H1 (cell line): ENCODE data around the gene OR2V2. TPM values are rescaled to one million over a fixed set of nuclear protein-coding genes. Genes with fewer than 3 reads are reported as not detected.

Experiments used
- ATF3 ChIP-seq: IDR thresholded peaks from 2 replicates; pipeline ENCODE4 v1.6.1; 2011; ENCODE audit warnings: low read depth, mild to moderate bottlenecking, low read length; ENCODE audit not compliant: insufficient read depth
- BACH1 ChIP-seq: IDR thresholded peaks from 2 replicates; pipeline ENCODE4 v1.6.1; 2012; ENCODE audit warnings: low read length, improper control_type of control experiment
- CHD7 ChIP-seq: fragments of 300-600 bp; sonication (generic); IDR thresholded peaks from 2 replicates; pipeline ENCODE4 v1.7.1; 2012; ENCODE audit warnings: low read length, moderate library complexity, mild to moderate bottlenecking, inconsistent platforms; ENCODE audit not compliant: insufficient replicate concordance
- JUND ChIP-seq: IDR thresholded peaks from 2 replicates; pipeline ENCODE4 v1.6.1; 2011; ENCODE audit warnings: mild to moderate bottlenecking, improper control_type of control experiment, low read length
- MAX ChIP-seq: IDR thresholded peaks from 2 replicates; pipeline ENCODE4 v1.6.1; 2012; ENCODE audit warnings: inconsistent platforms
- NRF1 ChIP-seq: IDR thresholded peaks from 2 replicates; pipeline ENCODE4 v1.6.1; 2011; ENCODE audit warnings: mild to moderate bottlenecking, low read depth, low read length, improper control_type of control experiment
- SIN3A ChIP-seq, 2 experiments: IDR thresholded peaks in 1 of 2; conservative IDR thresholded peaks in 1 of 2; 2 replicates each; pipeline ENCODE4 v1.6.1; 2011 to 2012; ENCODE audit warnings: low read length in 2 of 2, improper control_type of control experiment in 1 of 2, low read depth in 1 of 2, mild to moderate bottlenecking in 1 of 2
- SP1 ChIP-seq: IDR thresholded peaks from 2 replicates; pipeline ENCODE4 v1.6.1; 2011; ENCODE audit warnings: low read depth, low read length
- SP4 ChIP-seq: IDR thresholded peaks from 2 replicates; pipeline ENCODE4 v1.6.1; 2012; ENCODE audit warnings: low read length, inconsistent platforms
- TAF7 ChIP-seq: optimal IDR thresholded peaks from 2 replicates; pipeline ENCODE3; 2011; ENCODE audit warnings: low read depth, mild to moderate bottlenecking, inconsistent platforms, low read length, moderate library complexity, borderline replicate concordance
- TBP ChIP-seq: IDR thresholded peaks from 2 replicates; pipeline ENCODE4 v1.6.1; 2011; ENCODE audit warnings: low read depth, low read length, improper control_type of control experiment
- polyA plus RNA-seq, 7 experiments: library from polyadenylated mRNA; depleted of rRNA in 3 of 7; stranded (reverse) in 5 of 7; unstranded in 2 of 7; fragments of >200 nt in 5 of 7; fragments of 200-250 nt in 2 of 7; gene quantifications; 1 replicate in 5 of 7; 2 replicates in 1 of 7; 4 replicates in 1 of 7; pipeline versions ENCODE4 v1.2.1 to v1.2.3, GENCODE V29; 2011 to 2013; ENCODE audit warnings: missing spikeins in 2 of 7, mixed read lengths in 2 of 7
- total RNA-seq: library from RNA; stranded (reverse); fragmentation: NEBNext Ultra II Directional; extraction: Animal tissue kit (Norgen Biotek cat#: 25700); gene quantifications from 2 replicates; pipeline ENCODE4 v1.2.1, GENCODE V29; 2021

Gene OR2V2
- total and polyA plus RNA-seq, 2 of the 8 experiments (the other 6 are each of a cell fraction or from before 2014, with no cell fraction given) = not detected

GRCh38 chr5:181161534-181162175 is 14.3 kb downstream of the OR2V2 start (continued):
- no peak for TF ChIP-seq CHD7
- TF ChIP-seq TBP = no peak
- no peak for TF ChIP-seq ATF3
- no peak for TF ChIP-seq SIN3A (conservative IDR thresholded peaks at IDR 0.05 in 1 of 2, IDR thresholded peaks at IDR 0.05 in 1 of 2; ENCODE audit: low read depth in 1 of 2, low read length in 2 of 2)
- no peak for TF ChIP-seq MAX
- TF ChIP-seq SP1 = no peak
- no peak for TF ChIP-seq JUND
- TF ChIP-seq SP4 = no peak
- no peak for TF ChIP-seq TAF7
- TF ChIP-seq BACH1 = no peak
- no peak for TF ChIP-seq NRF1
